K562 (cell line): Measurements from ENCODE around the gene HOXB4. TPM values are rescaled to one million over a fixed set of nuclear protein-coding genes. Genes with fewer than 3 reads are reported as not detected.

Experiments used
- ATAC-seq: fragments of 200-7000 bp; cut with Tn5 transposase; 3 replicates; pipeline ENCODE4 v1.9.1; 2020; ENCODE audit warnings: moderate library complexity
- BruUV-seq: library from RNA; stranded (reverse); fragments of 400-500 nt; replicated peaks from 2 replicates; lab custom pipeline; 2021; lab: Mats Ljungman, UMichigan
- CTCF ChIA-PET: fragments of 300-600 bp; formaldehyde crosslinking; extraction: SDS; loops from one replicate; lab custom pipeline; 2021; ENCODE audit warnings: low intra/inter-chr PET ratio; lab: Yijun Ruan, JAX
- POLR2A ChIA-PET: fragments of 300-600, 350-650 bp; sonication (Branson Sonifier 250); formaldehyde crosslinking; extraction: SDS; loops from one replicate; lab custom pipeline; 2021; ENCODE audit warnings: antibody characterized with exemption, inconsistent platforms; lab: Yijun Ruan, JAX
- DNase-seq, 4 experiments: peaks; one replicate each; pipeline versions ENCODE4 v3.0.0 to v3.0.0-alpha.2; 2011 to 2018; ENCODE audit warnings: low spot score in 3 of 4, mixed read lengths in 3 of 4; ENCODE audit errors: extremely low read depth in 1 of 4
- FAIRE-seq: peaks from 2 replicates; lab custom pipeline; 2011; peaks lifted over from hg19 to GRCh38; lab: Jason Lieb, UNC
- H2AFZ ChIP-seq: 2 replicates; pipeline ENCODE4 v1.6.0; 2011; ENCODE audit warnings: low read depth, low read length, control low read depth, inconsistent platforms
- H3K27ac ChIP-seq: fragments of 200-600 bp; 3 replicates; pipeline ENCODE4 v1.8.0; 2011; ENCODE audit warnings: low read depth, mild to moderate bottlenecking, control low read depth, inconsistent platforms, low read length, moderate library complexity, mixed read lengths; ENCODE audit errors: extremely low read depth
- H3K27me3 ChIP-seq, 2 experiments: fragments of 300-600 bp in 1 of 2; 2 replicates in 1 of 2; 3 replicates in 1 of 2; pipeline versions ENCODE4 v1.6.0 to v1.8.0; 2011; ENCODE audit warnings: inconsistent platforms in 2 of 2, low read length in 2 of 2, mild to moderate bottlenecking in 1 of 2, mixed read lengths in 1 of 2, moderate library complexity in 1 of 2; ENCODE audit not compliant: control insufficient read depth in 2 of 2, insufficient read depth in 2 of 2
- H3K36me3 ChIP-seq: fragments of 300-600 bp; 3 replicates; pipeline ENCODE4 v1.8.0; 2011; ENCODE audit warnings: mild to moderate bottlenecking, low read length, inconsistent platforms; ENCODE audit not compliant: control insufficient read depth, insufficient read depth
- H3K4me1 ChIP-seq, 2 experiments: fragments of 200-600 bp in 1 of 2; replicated peaks in 1 of 2; 2 replicates in 1 of 2; 3 replicates in 1 of 2; pipeline versions ENCODE4 v1.5.1 to v1.8.0; 2011; ENCODE audit warnings: inconsistent platforms in 2 of 2, low read length in 2 of 2, mild to moderate bottlenecking in 1 of 2, mixed read lengths in 1 of 2, moderate library complexity in 1 of 2; ENCODE audit not compliant: control insufficient read depth in 2 of 2, insufficient read depth in 2 of 2
- H3K4me2 ChIP-seq: 2 replicates; pipeline ENCODE4 v1.6.1; 2011; ENCODE audit warnings: low read length, control low read depth, inconsistent platforms, mixed read lengths; ENCODE audit not compliant: insufficient read depth
- H3K4me3 ChIP-seq: fragments of 200-600 bp; sonication (generic), shearing (Covaris generic); 2 replicates; pipeline ENCODE4 v1.5.1; 2016; ENCODE audit warnings: control low read depth, inconsistent platforms
- H3K79me2 ChIP-seq: fragments of 200-600 bp; 3 replicates; pipeline ENCODE4 v1.8.0; 2011; ENCODE audit warnings: low read length, inconsistent platforms; ENCODE audit not compliant: control insufficient read depth, insufficient read depth
- H3K9ac ChIP-seq, 2 experiments: 2 replicates each; pipeline versions ENCODE4 v1.6.0 to v1.6.1; 2011; ENCODE audit warnings: low read depth in 2 of 2, low read length in 2 of 2, control low read depth in 1 of 2, inconsistent platforms in 1 of 2, mild to moderate bottlenecking in 1 of 2, mixed read lengths in 1 of 2; ENCODE audit not compliant: insufficient read depth in 1 of 2
- H3K9me1 ChIP-seq: one replicate; pipeline ENCODE4 v1.6.0; 2011; ENCODE audit warnings: inconsistent platforms, mild to moderate bottlenecking, low read length, moderate library complexity; ENCODE audit not compliant: control insufficient read depth, insufficient read depth
- H3K9me3 ChIP-seq: replicated peaks from 2 replicates; pipeline ENCODE4 v1.5.1; 2011; ENCODE audit warnings: low read depth, low read length, inconsistent platforms; ENCODE audit not compliant: control insufficient read depth, insufficient read depth
- H4K20me1 ChIP-seq: replicated peaks from 2 replicates; pipeline ENCODE4 v1.6.1; 2011; ENCODE audit warnings: low read length, inconsistent platforms, mixed read lengths; ENCODE audit not compliant: control insufficient read depth, insufficient read depth
- BRCA1 ChIP-seq, 2 experiments: fragments of 450-650 bp in 1 of 2; sonication (generic) in 1 of 2; formaldehyde crosslinking in 1 of 2; IDR thresholded peaks; 2 replicates each; pipeline versions ENCODE4 v1.5.0 to v1.6.1; 2017 to 2020; ENCODE audit warnings: mild to moderate bottlenecking in 1 of 2, missing genetic modification reagents in 1 of 2
- HNRNPK ChIP-seq: fragments of 200-400 bp; formaldehyde crosslinking; IDR thresholded peaks from one replicate; pipeline ENCODE4 v1.6.1; 2018; ENCODE audit warnings: mild to moderate bottlenecking, low read depth, low read length; ENCODE audit not compliant: poor library complexity, severe bottlenecking
- NFXL1 ChIP-seq: fragments of 450-650 bp; formaldehyde crosslinking; IDR thresholded peaks from 2 replicates; pipeline ENCODE4 v1.4.0; 2021; ENCODE audit warnings: mild to moderate bottlenecking
- SNIP1 ChIP-seq: fragments of 450-650 bp; IDR thresholded peaks from 2 replicates; pipeline ENCODE4 v1.7.1; 2017; ENCODE audit warnings: low read depth, mild to moderate bottlenecking
- TBL1XR1 ChIP-seq, 2 experiments: IDR thresholded peaks; 2 replicates each; pipeline ENCODE4 v1.6.1; 2012; ENCODE audit warnings: improper control_type of control experiment in 2 of 2, low read length in 2 of 2, mild to moderate bottlenecking in 1 of 2
- ZFP36 ChIP-seq: fragments of 150-350 bp; IDR thresholded peaks from 2 replicates; pipeline ENCODE4 v1.6.1; 2018; ENCODE audit warnings: low read length, low read depth; ENCODE audit not compliant: partially characterized antibody
- ZNF232 ChIP-seq: sonication (generic); formaldehyde crosslinking; IDR thresholded peaks from 2 replicates; pipeline ENCODE4 v1.8.0; 2022; ENCODE audit warnings: mild to moderate bottlenecking, missing genetic modification reagents
- ZNF644 ChIP-seq: fragments of 200-800 bp; sonication (Bioruptor generic); IDR thresholded peaks from 2 replicates; pipeline ENCODE4 v1.6.1; 2016; ENCODE audit warnings: low read depth, missing genetic modification characterization, missing compliant biosample characterization
- WGBS: fragments of 100-300 bp; shearing (Covaris generic); methylation state at CpG from one replicate; pipeline ENCODE4 v1.1.6; 2016; ENCODE audit warnings: low coverage, mixed read lengths; ENCODE audit not compliant: insufficient coverage; ENCODE audit errors: missing lambda C conversion rate; 5-methylcytosine and 5-hydroxymethylcytosine counted together
- in situ Hi-C: fragments of 300-500 bp; cut with MboI; formaldehyde crosslinking; loops from 4 replicates; pipeline ENCODE4 v1.15.0; 2018; ENCODE audit warnings: inconsistent platforms, mixed read lengths
- intact Hi-C: fragments of 100-400 bp; cut with micrococcal nuclease; formaldehyde crosslinking; loops from 2 replicates; pipeline ENCODE4 v1.14.2; 2022
- polyA plus RNA-seq, 8 experiments: library from polyadenylated mRNA; depleted of rRNA in 4 of 8; stranded (reverse) in 5 of 8; unstranded in 3 of 8; fragments of >200 nt; fragmentation: Nextera tagmentation in 2 of 8; fragmentation: Illumina TruSeq in 1 of 8; extraction: Ambion mirVana in 2 of 8; extraction: Trizol in 1 of 8; gene quantifications; 2 replicates each; pipeline versions ENCODE4 v1.2.1 to v1.2.3, GENCODE V29; 2011 to 2014; ENCODE audit warnings: inconsistent platforms in 1 of 8, missing spikeins in 1 of 8
- total RNA-seq, 7 experiments: library from RNA; depleted of rRNA in 6 of 7; stranded (reverse); fragments of >200 nt in 6 of 7; fragmentation: Illumina TruSeq in 2 of 7; extraction: Trizol in 2 of 7; gene quantifications; 2 replicates each; pipeline versions ENCODE4 v1.2.1 to v1.2.3, GENCODE V29; 2011 to 2021; ENCODE audit warnings: low replicate concordance in 1 of 7
- TF ChIP-seq, protein P1 (sequence below): fragments of 450-650 bp; formaldehyde crosslinking; IDR thresholded peaks from 2 replicates; pipeline ENCODE4 v1.4.0; 2020; ENCODE audit warnings: mild to moderate bottlenecking, moderate library complexity
- TF ChIP-seq, protein P2 (sequence below): sonication (generic); formaldehyde crosslinking; IDR thresholded peaks from 2 replicates; pipeline ENCODE4 v1.5.0; 2020; ENCODE audit warnings: missing genetic modification reagents

The HOXB4 gene
- total and polyA plus RNA-seq, 9 of the 15 experiments (the other 6 are each of a cell fraction or from before 2014, with no cell fraction given) = 1.6 to 34.9 (median 14.9) TPM

DNA sequence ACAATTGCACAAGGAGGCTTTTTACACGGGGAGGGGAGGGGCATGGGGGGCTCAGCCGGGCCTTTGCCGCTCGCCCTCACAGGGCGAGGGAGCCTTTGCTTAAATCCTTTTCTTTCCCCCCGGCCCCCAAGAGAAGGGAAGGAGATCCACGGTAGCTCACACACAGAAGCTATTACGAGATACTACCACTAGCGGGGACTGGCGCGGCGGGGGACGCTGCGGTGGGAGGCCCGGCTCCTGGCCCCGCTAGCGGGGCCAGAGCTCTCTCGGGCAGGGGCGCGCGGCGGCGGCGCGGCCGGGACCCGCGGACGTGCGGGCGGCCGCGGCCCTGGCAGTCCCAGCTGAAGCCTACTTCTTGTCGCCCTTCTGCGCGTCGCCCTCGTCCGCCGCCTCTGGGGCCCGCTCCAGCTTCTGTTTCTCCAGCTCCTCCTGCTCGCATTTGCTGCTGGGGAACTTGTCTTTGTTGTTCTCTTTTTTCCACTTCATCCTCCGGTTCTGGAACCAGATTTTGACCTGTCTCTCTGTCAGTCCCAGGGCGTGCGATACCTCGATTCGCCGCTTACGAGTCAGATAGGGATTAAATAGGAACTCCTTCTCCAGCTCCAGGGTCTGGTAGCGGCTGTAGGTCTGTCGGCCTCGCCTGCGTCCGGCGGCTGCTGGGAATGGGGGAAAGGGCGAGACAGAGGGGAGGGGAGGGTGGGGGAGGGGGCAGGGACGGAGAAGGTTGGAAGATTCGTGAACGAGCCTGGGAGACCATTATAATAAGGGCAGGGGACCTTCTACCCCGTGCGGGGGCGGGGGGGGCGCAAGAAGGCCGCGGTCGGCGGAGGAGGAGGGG lies 34.9 kb upstream of the HOXB4 start:
- Histone ChIP-seq H3K4me2 (no peak overlapping the region), H3K27me3 (no peaks in the 10 kb centered on the region), H3K9me3 (no peaks in the 10 kb centered on the region), H3K9ac (no peak overlapping the region), H3K4me1 (peaks cover 21 to 49% of the 10 kb centered on the region in 2 experiments), H3K9me1 (no peaks in the 10 kb centered on the region), H3K79me2 (peaks cover 38% of the 10 kb centered on the region), H3K36me3 (peaks cover 8% of the 10 kb centered on the region; the same call in 1 of the 3 replicates), H3K4me3 (no peak overlapping the region), H2AFZ (no peak overlapping the region), H3K27ac (no peak overlapping the region), H4K20me1 (no peaks in the 10 kb centered on the region)
- intact Hi-C loops = no loop called here
- TF ChIP-seq ZFP36 (no peak), ZNF232 (CRISPR knock-in tag) (no peak), ZNF644 (tag) (no peak), HNRNPK (no peak), TBL1XR1 (IDR thresholded peaks at IDR 0.05; ENCODE audit: low read length in 2 of 2) (no peak), BRCA1 (IDR thresholded peaks at IDR 0.05) (no peak), BRCA1 (CRISPR knock-in tag; IDR thresholded peaks at IDR 0.05) (no peak), NFXL1 (CRISPR knock-in tag) (no peak), SNIP1 (no peak)
- TF ChIP-seq, protein P1, sequence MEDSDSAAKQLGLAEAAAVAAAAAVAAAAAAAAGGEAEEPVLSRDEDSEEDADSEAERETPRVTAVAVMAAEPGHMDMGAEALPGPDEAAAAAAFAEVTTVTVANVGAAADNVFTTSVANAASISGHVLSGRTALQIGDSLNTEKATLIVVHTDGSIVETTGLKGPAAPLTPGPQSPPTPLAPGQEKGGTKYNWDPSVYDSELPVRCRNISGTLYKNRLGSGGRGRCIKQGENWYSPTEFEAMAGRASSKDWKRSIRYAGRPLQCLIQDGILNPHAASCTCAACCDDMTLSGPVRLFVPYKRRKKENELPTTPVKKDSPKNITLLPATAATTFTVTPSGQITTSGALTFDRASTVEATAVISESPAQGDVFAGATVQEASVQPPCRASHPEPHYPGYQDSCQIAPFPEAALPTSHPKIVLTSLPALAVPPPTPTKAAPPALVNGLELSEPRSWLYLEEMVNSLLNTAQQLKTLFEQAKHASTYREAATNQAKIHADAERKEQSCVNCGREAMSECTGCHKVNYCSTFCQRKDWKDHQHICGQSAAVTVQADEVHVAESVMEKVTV = no peak
- TF ChIP-seq, protein P2, sequence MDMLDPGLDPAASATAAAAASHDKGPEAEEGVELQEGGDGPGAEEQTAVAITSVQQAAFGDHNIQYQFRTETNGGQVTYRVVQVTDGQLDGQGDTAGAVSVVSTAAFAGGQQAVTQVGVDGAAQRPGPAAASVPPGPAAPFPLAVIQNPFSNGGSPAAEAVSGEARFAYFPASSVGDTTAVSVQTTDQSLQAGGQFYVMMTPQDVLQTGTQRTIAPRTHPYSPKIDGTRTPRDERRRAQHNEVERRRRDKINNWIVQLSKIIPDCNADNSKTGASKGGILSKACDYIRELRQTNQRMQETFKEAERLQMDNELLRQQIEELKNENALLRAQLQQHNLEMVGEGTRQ (CRISPR knock-in tag) = no peak
- ChIA-PET CTCF (interaction anchor here (0.6 kb wide), 1 partner anchor 600 kb away, joined by 3 read pairs; no protein-coding TSS in a partner anchor), POLR2A (no interaction called here)
- ATAC-seq = no peak
- BruUV-seq = no TSS peak
- WGBS = 95% methylated on average over 26 of the region's 67 CpGs
- in situ Hi-C loops = no loop called here
- no peak for DNase-seq
- FAIRE-seq = no peak
